ENCODE measurements around the gene FXYD3.
"Not testable (repeated sequence)": the region's sequence is repeated elsewhere in the genome, so short reads cannot be mapped to it uniquely, and the experiment has no call there.

FXYD3 gene

GRCh38 chr19:35144600-35145436 is 29.2 kb downstream of the FXYD3 start:
- DNase-seq = no peak

- no peak for DNase-seq
Measured at GRCh38 chr19:35146746-35147459, 31.3 kb downstream of the FXYD3 start.

- DNase-seq = no peak
Measured at GRCh38 chr19:35149463-35149862, 33.8 kb downstream of the FXYD3 start.

- DNase-seq = no peak
Measured at GRCh38 chr19:35150445-35150844, 34.8 kb downstream of the FXYD3 start.

GRCh38 chr19:35151273-35152065 is 35.8 kb downstream of the FXYD3 start:
- DNase-seq = no peak

- DNase-seq = not testable (repeated sequence)
Measured at GRCh38 chr19:35153129-35153522, 37.5 kb downstream of the FXYD3 start.

GRCh38 chr19:35153701-35154524 is 38.3 kb downstream of the FXYD3 start:
- no peak for DNase-seq

- DNase-seq = no peak
Measured at GRCh38 chr19:35154525-35155406, 39.1 kb downstream of the FXYD3 start, which contains the start of gene FXYD5. Gene FXYD5, plus strand, starts transcription at chr19:35154735. Its CDS starts 816 bp downstream, at chr19:35155551.

GRCh38 chr19:35155441-35155840 is 39.8 kb downstream of the FXYD3 start:
- DNase-seq = no peak

GRCh38 chr19:35155981-35156672 is 40.5 kb downstream of the FXYD3 start:
- no peak for DNase-seq

GRCh38 chr19:35156673-35157014 is 41.0 kb downstream of the FXYD3 start:
- no peak for DNase-seq

GRCh38 chr19:35157431-35157830 is 41.8 kb downstream of the FXYD3 start:
- no peak for DNase-seq

GRCh38 chr19:35159606-35160005 is 44.0 kb downstream of the FXYD3 start:
- no peak for DNase-seq

GRCh38 chr19:35160629-35161433 is 45.2 kb downstream of the FXYD3 start:
- no peak for DNase-seq

GRCh38 chr19:35161434-35161743 is 45.8 kb downstream of the FXYD3 start:
- no peak for DNase-seq

GRCh38 chr19:35162471-35163326 is 47.1 kb downstream of the FXYD3 start:
- no peak for DNase-seq

- DNase-seq = no peak
Measured at GRCh38 chr19:35164418-35164817, 48.8 kb downstream of the FXYD3 start.

GRCh38 chr19:35165200-35166058 is 49.8 kb downstream of the FXYD3 start:
- DNase-seq = no peak

Measured in NCI-H1436 treated with DMSO at 0.1 percent for 48 hours (cell line).